Fibroblast of peridontal ligament (primary cell): ENCODE measurements around the gene CD83.
"Not testable (repeated sequence)": the region's sequence is repeated elsewhere in the genome, so short reads cannot be mapped to it uniquely, and the experiment has no call there.

Experiments used
- DNase-seq: peaks from one replicate; pipeline ENCODE4 v3.0.0-alpha.2; 2010; ENCODE audit errors: extremely low read depth

The CD83 gene

GRCh38 chr6:14117158-14118090, at the start of gene CD83:
Gene CD83, plus strand, starts transcription at chr6:14117772. Its CDS starts 40 bp downstream, at chr6:14117812.
- DNase-seq = peak; percentile 23

- DNase-seq = peak; percentile 93
Measured at GRCh38 chr6:14068133-14068532, 49.4 kb upstream of the CD83 start.

DNA sequence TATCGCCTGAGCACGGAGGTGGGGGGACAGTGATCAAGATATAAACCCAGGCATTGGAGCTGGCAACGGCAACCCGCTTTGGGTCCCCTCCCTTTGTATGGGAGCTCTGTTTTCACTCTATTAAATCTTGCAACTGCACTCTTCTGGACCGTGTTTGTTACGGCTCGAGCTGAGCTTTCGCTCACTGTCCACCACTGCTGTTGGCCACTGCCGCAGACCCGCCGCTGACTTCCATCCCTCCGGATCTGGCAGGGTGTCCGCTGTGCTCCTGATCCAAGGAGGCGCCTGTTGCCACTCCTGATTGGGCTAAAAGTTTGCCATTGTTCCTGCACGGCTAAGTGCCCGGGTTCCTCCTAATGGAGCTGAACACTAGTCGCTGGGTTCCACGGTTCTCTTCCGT, 48.9 kb upstream of the CD83 start:
- no peak for DNase-seq

GRCh38 chr6:14070457-14070856, 47.1 kb upstream of the CD83 start:
- no peak for DNase-seq

GRCh38 chr6:14072084-14072483, 45.5 kb upstream of the CD83 start:
- peak; percentile 62 for DNase-seq

DNA sequence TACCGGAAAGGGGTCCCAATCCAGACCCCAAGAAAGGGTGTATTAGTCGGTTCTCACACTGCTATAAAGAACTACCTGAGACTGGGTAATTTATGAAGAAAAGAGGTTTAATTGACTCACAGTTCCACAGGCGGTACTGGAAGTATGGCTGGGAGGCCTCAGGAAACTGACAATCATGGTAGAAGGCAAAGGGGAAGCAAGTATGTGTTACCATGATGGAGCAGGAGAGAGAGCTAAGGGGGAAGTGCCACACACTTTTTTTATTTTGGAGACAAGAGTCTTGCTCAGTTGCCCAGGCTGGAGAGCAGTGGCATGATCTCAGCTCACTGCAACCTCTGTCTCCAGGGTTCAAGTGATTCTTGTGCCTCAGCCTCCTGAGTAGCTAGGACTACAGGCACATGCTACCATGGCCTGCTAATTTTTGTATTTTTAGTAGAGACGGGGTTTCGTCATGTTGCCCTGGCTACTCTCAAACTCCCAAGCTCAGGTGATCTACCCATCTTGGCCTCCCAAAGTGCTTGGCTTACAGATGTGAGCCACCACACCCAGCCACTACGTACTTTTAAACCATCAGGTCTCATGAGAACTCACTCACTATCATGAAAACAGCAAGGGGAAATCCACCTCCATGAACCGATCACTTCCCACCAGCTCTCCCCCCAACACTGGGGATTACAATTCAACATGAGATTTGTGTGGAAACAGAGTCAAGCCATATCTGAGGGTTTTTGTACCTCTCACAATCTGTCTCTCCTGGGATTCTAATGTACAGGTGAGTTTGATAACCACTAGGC, 43.8 kb upstream of the CD83 start:
- DNase-seq = not testable (repeated sequence)

- peak; percentile 4 for DNase-seq
Measured at GRCh38 chr6:14074476-14075094, 43.0 kb upstream of the CD83 start.

GRCh38 chr6:14075095-14075503, 42.5 kb upstream of the CD83 start:
- peak; percentile 71 for DNase-seq

GRCh38 chr6:14077193-14077867, 40.2 kb upstream of the CD83 start:
- no peak for DNase-seq

GRCh38 chr6:14079433-14079832, 38.1 kb upstream of the CD83 start:
- DNase-seq = peak; percentile 48

DNA sequence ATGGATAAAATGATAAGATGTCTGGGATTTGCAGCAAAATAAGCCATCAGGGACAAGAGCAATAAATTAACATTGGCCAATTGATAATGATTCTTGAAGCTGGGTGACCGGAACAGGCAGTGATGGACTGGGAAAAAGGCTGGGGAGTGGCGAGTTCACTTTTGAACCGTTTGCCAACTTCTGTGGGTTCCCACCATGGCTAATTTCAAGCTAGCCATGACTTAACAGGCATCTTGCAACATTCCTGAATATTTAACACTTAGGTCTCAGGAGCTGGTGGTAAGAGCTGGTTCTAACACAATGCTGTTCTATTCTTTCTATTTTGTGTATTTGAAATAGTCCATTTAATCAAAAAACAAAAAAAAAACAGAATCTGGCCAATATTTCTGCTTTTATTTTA, 37.6 kb upstream of the CD83 start:
- DNase-seq = no peak

GRCh38 chr6:14081126-14081525, 36.4 kb upstream of the CD83 start:
- no peak for DNase-seq

DNA sequence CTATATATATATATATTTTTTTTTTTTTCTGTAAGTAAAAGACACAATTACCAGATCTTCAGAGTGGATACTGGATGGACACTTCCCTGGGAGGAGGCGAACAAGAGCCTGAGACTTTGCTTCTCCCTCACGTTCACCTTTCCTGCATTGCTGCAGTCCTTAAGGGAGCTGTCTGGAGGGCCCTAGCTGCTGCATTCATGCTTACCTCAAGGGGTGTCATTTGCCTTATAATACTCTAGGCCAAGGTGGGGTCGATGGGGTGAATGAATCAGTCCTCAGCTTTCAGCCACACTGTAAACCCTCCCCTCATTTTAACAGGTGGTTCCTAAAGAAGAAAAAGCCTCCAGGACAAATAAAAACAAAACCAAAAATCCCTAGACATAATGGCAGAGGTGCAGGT, 34.8 kb upstream of the CD83 start:
- DNase-seq = no peak

DNA sequence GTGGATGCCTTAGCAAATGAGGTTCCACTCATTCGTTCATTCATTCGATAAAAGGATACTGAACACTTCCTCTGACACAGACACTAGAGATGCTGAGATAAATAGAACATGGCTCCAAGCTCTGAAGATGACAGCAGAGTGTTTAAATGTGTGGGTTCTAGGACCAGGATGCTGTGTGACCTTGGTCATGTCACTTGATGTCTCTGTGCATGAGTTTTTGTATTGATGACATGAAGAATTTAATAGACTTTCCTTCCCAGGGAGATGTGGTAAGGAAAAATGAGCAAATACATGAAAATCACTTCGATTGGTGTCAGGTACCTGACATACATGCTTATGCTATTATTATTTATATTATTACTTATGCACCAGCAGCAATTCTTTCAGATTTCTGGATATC, 34.3 kb upstream of the CD83 start:
- DNase-seq = no peak

DNA sequence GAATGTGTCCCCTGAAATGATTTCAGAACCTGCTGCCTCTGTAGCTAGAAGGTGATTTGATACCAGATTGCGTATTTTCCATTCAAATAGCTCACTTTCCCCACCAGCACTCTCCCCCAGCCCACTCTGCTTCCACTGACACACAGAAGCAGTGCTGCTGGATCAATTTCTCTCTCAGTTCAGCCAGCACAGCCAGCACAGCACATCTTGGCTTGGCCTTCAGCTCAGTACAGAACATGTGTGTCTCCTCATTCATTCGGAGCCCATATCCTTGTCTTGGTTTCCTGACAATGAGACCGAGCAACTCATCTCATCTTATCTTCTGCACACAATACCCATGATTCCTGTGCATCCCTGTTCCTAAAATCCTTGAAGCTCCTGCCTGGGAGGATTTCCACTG, 33.8 kb upstream of the CD83 start:
- DNase-seq = no peak

- no peak for DNase-seq
Measured at GRCh38 chr6:14084388-14084787, 33.2 kb upstream of the CD83 start.

- no peak for DNase-seq
Measured at GRCh38 chr6:14085176-14085787, 32.3 kb upstream of the CD83 start.

GRCh38 chr6:14086701-14087100, 30.9 kb upstream of the CD83 start:
- DNase-seq = no peak

GRCh38 chr6:14088600-14089192, 28.9 kb upstream of the CD83 start:
- DNase-seq = no peak

- DNase-seq = no peak
Measured at GRCh38 chr6:14089224-14089623, 28.3 kb upstream of the CD83 start.
